Measurements from ENCODE around the gene CDC123. TPM values are rescaled to one million over a fixed set of nuclear protein-coding genes. Genes with fewer than 3 reads are reported as not detected.

The CDC123 gene, protein sequence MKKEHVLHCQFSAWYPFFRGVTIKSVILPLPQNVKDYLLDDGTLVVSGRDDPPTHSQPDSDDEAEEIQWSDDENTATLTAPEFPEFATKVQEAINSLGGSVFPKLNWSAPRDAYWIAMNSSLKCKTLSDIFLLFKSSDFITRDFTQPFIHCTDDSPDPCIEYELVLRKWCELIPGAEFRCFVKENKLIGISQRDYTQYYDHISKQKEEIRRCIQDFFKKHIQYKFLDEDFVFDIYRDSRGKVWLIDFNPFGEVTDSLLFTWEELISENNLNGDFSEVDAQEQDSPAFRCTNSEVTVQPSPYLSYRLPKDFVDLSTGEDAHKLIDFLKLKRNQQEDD
- total RNA-seq, result 10 to 100 TPM; 40.1 to 77.4 (median 58.8) TPM

DNA sequence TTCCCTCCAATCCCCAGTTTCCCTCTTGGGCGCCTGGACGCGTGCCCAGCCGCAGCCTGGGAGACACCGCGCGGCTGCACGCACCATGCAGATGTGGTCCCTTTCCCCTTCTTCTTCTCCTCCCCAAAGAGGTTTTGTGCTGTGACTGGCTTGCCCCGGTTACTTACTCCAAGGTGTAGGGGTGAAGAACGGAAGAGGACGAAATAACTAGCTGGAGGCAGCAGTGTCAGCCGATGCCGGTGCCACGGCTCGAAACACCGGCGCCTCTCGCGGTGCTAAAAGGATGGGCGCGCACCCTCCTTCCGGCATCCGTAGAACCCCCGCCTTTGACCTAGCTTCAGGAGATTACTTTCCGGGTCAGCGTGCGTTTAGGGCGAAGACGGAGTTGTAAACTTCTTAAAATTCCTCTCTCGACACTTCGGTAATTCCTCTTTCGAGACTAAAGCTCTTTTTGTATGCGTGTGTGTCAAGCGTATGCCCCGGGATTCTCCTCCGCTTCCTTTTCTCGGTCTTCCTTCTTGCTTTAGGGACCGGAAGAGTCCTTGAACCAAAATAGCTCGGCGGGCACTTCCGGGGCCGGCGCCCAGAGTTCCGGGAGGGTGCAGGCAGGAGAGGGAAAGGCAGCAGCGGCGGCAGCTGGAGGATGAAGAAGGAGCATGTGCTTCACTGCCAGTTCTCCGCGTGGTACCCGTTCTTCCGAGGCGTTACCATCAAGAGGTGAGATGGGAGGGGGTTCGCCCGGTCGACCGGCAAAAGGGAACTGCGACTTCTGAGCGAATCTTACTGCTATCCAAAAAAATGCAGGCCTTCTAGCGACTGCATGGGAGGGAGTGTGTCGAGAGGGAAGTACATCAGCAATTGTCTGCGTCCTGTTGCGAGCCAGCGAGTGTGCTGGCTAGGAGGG, at the start of gene CDC123, which contains the start of gene NUDT5:
Gene CDC123, plus strand, starts transcription at position 586 of the 904 bp plus-strand sequence. Its CDS starts 58 bp downstream, at position 644.
Gene NUDT5, minus strand, starts transcription at position 289 of the 904 bp plus-strand sequence. CDS start 9,600 bp downstream, outside the sequence.
- no peak for TF ChIP-seq POLR2A (IDR thresholded peaks at IDR 0.05)
- TF ChIP-seq, protein P1, sequence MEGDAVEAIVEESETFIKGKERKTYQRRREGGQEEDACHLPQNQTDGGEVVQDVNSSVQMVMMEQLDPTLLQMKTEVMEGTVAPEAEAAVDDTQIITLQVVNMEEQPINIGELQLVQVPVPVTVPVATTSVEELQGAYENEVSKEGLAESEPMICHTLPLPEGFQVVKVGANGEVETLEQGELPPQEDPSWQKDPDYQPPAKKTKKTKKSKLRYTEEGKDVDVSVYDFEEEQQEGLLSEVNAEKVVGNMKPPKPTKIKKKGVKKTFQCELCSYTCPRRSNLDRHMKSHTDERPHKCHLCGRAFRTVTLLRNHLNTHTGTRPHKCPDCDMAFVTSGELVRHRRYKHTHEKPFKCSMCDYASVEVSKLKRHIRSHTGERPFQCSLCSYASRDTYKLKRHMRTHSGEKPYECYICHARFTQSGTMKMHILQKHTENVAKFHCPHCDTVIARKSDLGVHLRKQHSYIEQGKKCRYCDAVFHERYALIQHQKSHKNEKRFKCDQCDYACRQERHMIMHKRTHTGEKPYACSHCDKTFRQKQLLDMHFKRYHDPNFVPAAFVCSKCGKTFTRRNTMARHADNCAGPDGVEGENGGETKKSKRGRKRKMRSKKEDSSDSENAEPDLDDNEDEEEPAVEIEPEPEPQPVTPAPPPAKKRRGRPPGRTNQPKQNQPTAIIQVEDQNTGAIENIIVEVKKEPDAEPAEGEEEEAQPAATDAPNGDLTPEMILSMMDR (IDR thresholded peaks at IDR 0.05), result no peak
- DNase-seq (ENCODE audit: low spot score in 2 of 2), result peak; percentile 85 to 97
- intact Hi-C loops (cut with DNase I; ENCODE audit: low total_unique reads), result no loop called here
- H3K4me3 ChIP-seq (ENCODE audit: low read depth, poor library complexity, severe bottlenecking), result peak within 1 kb of the TSS; percentile 85
- WGBS, 2 donors, result 0% methylated on average over 62 of the region's 62 CpGs

DNA sequence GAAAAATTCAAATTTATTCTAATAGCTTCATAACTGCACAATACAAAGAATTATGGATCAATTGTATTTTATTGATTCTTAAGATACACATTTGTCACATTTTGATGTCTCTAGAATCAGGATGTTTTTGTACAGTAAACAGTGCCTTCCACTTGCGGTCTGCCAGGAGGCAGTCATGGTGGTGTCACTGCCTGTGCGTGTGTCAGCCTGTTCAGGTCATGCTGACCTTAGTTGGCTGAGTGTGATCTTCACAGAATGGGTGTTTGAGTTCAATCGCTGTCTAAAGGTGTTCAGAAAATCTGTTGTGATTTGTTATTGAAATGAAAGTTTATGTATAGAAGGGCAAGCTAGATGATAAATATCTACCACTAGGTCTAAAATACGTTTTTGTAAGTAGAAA, 45.8 kb upstream of the CDC123 start:
- no peak for DNase-seq (ENCODE audit: low spot score in 2 of 2)
- intact Hi-C loops (cut with DNase I; ENCODE audit: low total_unique reads), result no loop called here
- 73 to 76% methylated on average over 4 of the region's 4 CpGs for WGBS, 2 donors
- H3K4me3 ChIP-seq (ENCODE audit: low read depth, poor library complexity, severe bottlenecking), result no peak overlapping the region
- no peak for TF ChIP-seq POLR2A (IDR thresholded peaks at IDR 0.05)
- TF ChIP-seq, protein P1 (IDR thresholded peaks at IDR 0.05), result no peak

DNA sequence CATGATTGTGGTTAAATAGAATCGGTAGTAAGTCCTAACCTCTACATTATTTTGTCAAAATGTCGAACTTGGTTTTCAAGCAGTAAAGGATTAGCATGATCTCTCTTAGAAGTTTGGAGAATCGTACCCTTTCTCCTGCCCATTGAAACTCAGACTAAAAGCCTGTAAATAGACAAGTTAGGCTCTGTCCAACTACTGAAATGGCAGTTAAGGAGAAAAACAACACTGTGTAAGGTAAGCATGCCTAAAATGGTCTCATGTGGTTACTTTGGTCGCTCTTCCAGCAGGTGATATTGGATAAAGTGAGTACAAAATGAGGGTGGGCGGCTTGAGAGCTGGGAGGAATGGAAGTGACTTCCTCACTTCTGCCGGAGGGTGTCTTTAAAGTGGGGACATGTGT, 41.5 kb upstream of the CDC123 start:
- intact Hi-C loops (cut with DNase I; ENCODE audit: low total_unique reads), result no loop called here
- DNase-seq (ENCODE audit: low spot score in 2 of 2), result no peak
- 90% methylated on average over 6 of the region's 6 CpGs for WGBS, 2 donors
- TF ChIP-seq, protein P1 (IDR thresholded peaks at IDR 0.05), result no peak
- TF ChIP-seq POLR2A (IDR thresholded peaks at IDR 0.05), result no peak
- H3K4me3 ChIP-seq (ENCODE audit: low read depth, poor library complexity, severe bottlenecking), result no peak overlapping the region

DNA sequence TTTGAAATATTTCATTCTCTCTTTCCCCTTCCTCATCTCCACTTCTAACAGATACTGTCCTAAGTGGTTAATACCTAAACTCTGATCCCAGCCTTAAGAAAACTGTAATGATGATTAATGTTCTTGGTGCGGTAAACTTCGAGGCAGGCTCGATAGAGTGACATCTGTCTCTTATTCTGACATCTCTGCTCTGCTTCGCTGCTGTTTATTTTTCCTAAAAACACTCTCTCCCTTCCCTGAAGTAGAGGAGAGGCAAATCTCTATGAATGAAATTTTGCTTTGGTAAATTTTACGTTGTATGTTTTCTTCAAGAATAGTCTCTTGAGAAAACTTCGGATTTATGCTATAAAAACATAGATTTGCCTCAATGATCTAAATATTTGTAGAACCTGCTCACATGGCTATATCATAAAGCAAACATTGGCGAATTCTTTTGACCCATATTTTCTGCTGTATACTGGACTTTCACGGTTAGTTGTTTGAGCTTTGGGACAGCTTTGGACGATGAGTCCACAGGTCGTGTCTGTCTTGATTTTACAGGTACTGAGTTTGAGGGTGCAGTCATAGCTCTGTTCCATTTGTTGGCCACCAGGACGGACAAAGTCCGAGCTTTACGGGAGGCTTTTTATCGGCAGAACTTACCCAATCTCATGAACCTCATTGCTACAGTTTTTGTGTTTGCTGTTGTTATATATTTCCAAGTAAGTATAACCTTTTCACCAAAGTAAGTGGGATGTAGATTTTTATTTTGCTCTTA, 39.4 kb upstream of the CDC123 start:
- intact Hi-C loops (cut with DNase I; ENCODE audit: low total_unique reads), result no loop called here
- no peak for TF ChIP-seq POLR2A (IDR thresholded peaks at IDR 0.05)
- TF ChIP-seq, protein P1 (IDR thresholded peaks at IDR 0.05), result no peak
- H3K4me3 ChIP-seq (ENCODE audit: low read depth, poor library complexity, severe bottlenecking), result no peak overlapping the region
- WGBS, 2 donors, result 91 to 93% methylated on average over 14 of the region's 14 CpGs
- DNase-seq (ENCODE audit: low spot score in 2 of 2), result no peak

DNA sequence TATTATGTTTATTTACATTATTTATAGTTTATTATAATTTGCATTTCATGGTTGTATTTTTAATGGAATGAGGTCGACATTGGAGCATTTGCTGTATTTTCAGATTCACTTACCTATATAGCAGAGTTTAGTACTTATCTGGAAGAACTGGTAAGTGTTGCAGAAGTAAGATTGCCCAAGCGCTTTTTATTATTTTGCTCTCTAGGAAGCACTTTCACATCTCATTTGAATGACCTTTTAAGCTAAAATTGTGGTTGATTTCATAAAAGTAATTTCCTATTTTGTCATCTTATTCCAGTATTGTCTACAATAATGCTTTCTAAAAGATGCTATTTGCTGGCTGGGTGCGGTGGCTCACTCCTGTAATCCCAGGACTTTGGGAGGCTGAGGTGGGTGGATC, 37.9 kb upstream of the CDC123 start:
- no peak for DNase-seq (ENCODE audit: low spot score in 2 of 2)
- 95 to 96% methylated on average over 3 of the region's 3 CpGs for WGBS, 2 donors
- TF ChIP-seq POLR2A (IDR thresholded peaks at IDR 0.05), result no peak
- TF ChIP-seq, protein P1 (IDR thresholded peaks at IDR 0.05), result no peak
- intact Hi-C loops (cut with DNase I; ENCODE audit: low total_unique reads), result no loop called here
- H3K4me3 ChIP-seq (ENCODE audit: low read depth, poor library complexity, severe bottlenecking), result no peak overlapping the region

Data from lower leg skin (tissue), 4 donors.